Endodermal cell (in vitro differentiated cells): ENCODE measurements around the gene PREX1. TPM values are rescaled to one million over a fixed set of nuclear protein-coding genes. Genes with fewer than 3 reads are reported as not detected.
"Not testable (repeated sequence)": the region's sequence is repeated elsewhere in the genome, so short reads cannot be mapped to it uniquely, and the experiment has no call there.

ENCODE experiments used
- DNase-seq: peaks from one replicate; pipeline ENCODE4 v3.0.0-alpha.2; 2017
- H3K27ac ChIP-seq: 2 replicates; pipeline ENCODE4 v1.5.1; 2013; ENCODE audit warnings: mild to moderate bottlenecking, low read depth, low read length, moderate library complexity
- H3K27me3 ChIP-seq: 2 replicates; pipeline ENCODE4 v1.6.1; 2013; ENCODE audit warnings: mild to moderate bottlenecking, low read length, moderate library complexity; ENCODE audit not compliant: insufficient read depth, control insufficient read depth, poor library complexity, severe bottlenecking
- H3K36me3 ChIP-seq: 2 replicates; pipeline ENCODE4 v1.7.0; 2013; ENCODE audit warnings: mild to moderate bottlenecking, low read length, moderate library complexity; ENCODE audit not compliant: control insufficient read depth, insufficient read depth
- H3K4me1 ChIP-seq: one replicate; pipeline ENCODE4 v1.7.0; 2013; ENCODE audit warnings: low read length; ENCODE audit not compliant: control insufficient read depth, insufficient read depth
- H3K4me3 ChIP-seq: 2 replicates; pipeline ENCODE4 v1.5.1; 2013; ENCODE audit warnings: mild to moderate bottlenecking, low read length, moderate library complexity
- H3K9ac ChIP-seq: 2 replicates; pipeline ENCODE4 v1.6.1; 2013; ENCODE audit warnings: mild to moderate bottlenecking, low read length, moderate library complexity; ENCODE audit not compliant: poor library complexity, severe bottlenecking; ENCODE audit errors: extremely low read depth
- H3K9me3 ChIP-seq: 2 replicates; pipeline ENCODE4 v1.6.1; 2013; ENCODE audit warnings: mild to moderate bottlenecking, low read length, moderate library complexity; ENCODE audit not compliant: control insufficient read depth
- H3K27ac Mint-ChIP-seq: 2 replicates; pipeline ENCODE4 v1.8.0; 2020; ENCODE audit warnings: mixed read lengths
- H3K27me3 Mint-ChIP-seq: 2 replicates; pipeline ENCODE4 v1.8.0; 2021; ENCODE audit warnings: mild to moderate bottlenecking, mixed read lengths; ENCODE audit not compliant: insufficient read depth
- H3K36me3 Mint-ChIP-seq: 2 replicates; pipeline ENCODE4 v1.8.0; 2020; ENCODE audit warnings: low read depth, mixed read lengths
- H3K4me1 Mint-ChIP-seq: 2 replicates; pipeline ENCODE4 v1.8.0; 2020; ENCODE audit warnings: mixed read lengths
- H3K4me3 Mint-ChIP-seq: 2 replicates; pipeline ENCODE4 v1.8.0; 2020; ENCODE audit warnings: mild to moderate bottlenecking, moderate library complexity, mixed read lengths
- H3K9me3 Mint-ChIP-seq: 2 replicates; pipeline ENCODE4 v1.8.0; 2020; ENCODE audit warnings: mild to moderate bottlenecking, mixed read lengths
- WGBS, 2 experiments: methylation state at CpG; one replicate each; pipeline versions ENCODE4 v1.1.5 to v1.1.7; 2013; ENCODE audit warnings: missing lambda C conversion rate in 2 of 2, mixed read lengths in 1 of 2; ENCODE audit not compliant: insufficient coverage in 1 of 2, insufficient read length in 1 of 2; 5-methylcytosine and 5-hydroxymethylcytosine counted together
- total RNA-seq, 2 donors: library from RNA; stranded (reverse); fragmentation: NEBNext Ultra II Directional in 1 of 2; extraction: Animal tissue kit (Norgen Biotek cat#: 25700) in 1 of 2; gene quantifications; 2 replicates in 1 of 2; 3 replicates in 1 of 2; pipeline ENCODE4 v1.2.1, GENCODE V29; 2021
- TF ChIP-seq, protein P1 (sequence below): fragments of 200-600 bp; sonication (generic); conservative IDR thresholded peaks from 2 replicates; pipeline ENCODE4 v1.5.0; 2021; ENCODE audit warnings: antibody characterized with exemption, mild to moderate bottlenecking

PREX1 gene
- total RNA-seq, 2 donors from 2014 or later = 65.3 to 70.5 TPM

- Mint-ChIP-seq H3K36me3 (peaks cover 61% of the 10 kb centered on the region), H3K27me3 (no peaks in the 10 kb centered on the region), H3K9me3 (peaks cover 48% of the 10 kb centered on the region), H3K4me3 (no peak overlapping the region), H3K27ac (no peak overlapping the region), H3K4me1 (no peaks in the 10 kb centered on the region)
- Histone ChIP-seq H3K9me3 (peaks cover 41% of the 10 kb centered on the region), H3K36me3 (peaks cover 23% of the 10 kb centered on the region), H3K27ac (peak overlapping the region; percentile 92), H3K9ac (no peak overlapping the region), H3K4me1 (no peaks in the 10 kb centered on the region), H3K27me3 (no peaks in the 10 kb centered on the region), H3K4me3 (no peak overlapping the region)
- DNase-seq = no peak
- WGBS, 2 experiments = 88 to 92% methylated on average over 5 to 7 of the region's 7 CpGs
- TF ChIP-seq, protein P1, sequence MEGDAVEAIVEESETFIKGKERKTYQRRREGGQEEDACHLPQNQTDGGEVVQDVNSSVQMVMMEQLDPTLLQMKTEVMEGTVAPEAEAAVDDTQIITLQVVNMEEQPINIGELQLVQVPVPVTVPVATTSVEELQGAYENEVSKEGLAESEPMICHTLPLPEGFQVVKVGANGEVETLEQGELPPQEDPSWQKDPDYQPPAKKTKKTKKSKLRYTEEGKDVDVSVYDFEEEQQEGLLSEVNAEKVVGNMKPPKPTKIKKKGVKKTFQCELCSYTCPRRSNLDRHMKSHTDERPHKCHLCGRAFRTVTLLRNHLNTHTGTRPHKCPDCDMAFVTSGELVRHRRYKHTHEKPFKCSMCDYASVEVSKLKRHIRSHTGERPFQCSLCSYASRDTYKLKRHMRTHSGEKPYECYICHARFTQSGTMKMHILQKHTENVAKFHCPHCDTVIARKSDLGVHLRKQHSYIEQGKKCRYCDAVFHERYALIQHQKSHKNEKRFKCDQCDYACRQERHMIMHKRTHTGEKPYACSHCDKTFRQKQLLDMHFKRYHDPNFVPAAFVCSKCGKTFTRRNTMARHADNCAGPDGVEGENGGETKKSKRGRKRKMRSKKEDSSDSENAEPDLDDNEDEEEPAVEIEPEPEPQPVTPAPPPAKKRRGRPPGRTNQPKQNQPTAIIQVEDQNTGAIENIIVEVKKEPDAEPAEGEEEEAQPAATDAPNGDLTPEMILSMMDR = no peak
Observed at GRCh38 chr20:48776306-48776705, 51.5 kb downstream of the PREX1 start.

- 93 to 95% methylated on average over 6 to 7 of the region's 7 CpGs for whole genome bisulfite sequencing, 2 experiments
- not testable (repeated sequence) for H3K27me3 ChIP-seq, H3K27ac Mint-ChIP-seq, H3K4me3 ChIP-seq, H3K27me3 Mint-ChIP-seq, H3K4me1 Mint-ChIP-seq, DNase-seq, H3K9ac ChIP-seq, H3K4me1 ChIP-seq, H3K4me3 Mint-ChIP-seq, H3K27ac ChIP-seq
- Mint-ChIP-seq H3K36me3 (peaks cover 56% of the 10 kb centered on the region), H3K9me3 (peaks cover 44% of the 10 kb centered on the region)
- Histone ChIP-seq H3K9me3 (peaks cover 41% of the 10 kb centered on the region), H3K36me3 (peaks cover 23% of the 10 kb centered on the region)
Observed at GRCh38 chr20:48775545-48775944, 52.3 kb downstream of the PREX1 start.

GRCh38 chr20:48774696-48775095 is 53.1 kb downstream of the PREX1 start:
- peaks cover 36% of the 10 kb centered on the region for H3K9me3 ChIP-seq
- peak; percentile 62 for DNase-seq
- H3K4me1 ChIP-seq = no peaks in the 10 kb centered on the region
- no peaks in the 10 kb centered on the region for H3K27me3 ChIP-seq
- Mint-ChIP-seq H3K27ac (no peak overlapping the region), H3K4me1 (peaks cover under 1% of the 10 kb centered on the region), H3K36me3 (peaks cover 51% of the 10 kb centered on the region), H3K4me3 (no peak overlapping the region), H3K27me3 (no peaks in the 10 kb centered on the region), H3K9me3 (peaks cover 36% of the 10 kb centered on the region)
- TF ChIP-seq, protein P1 = no peak
- no peak overlapping the region for H3K9ac ChIP-seq
- H3K27ac ChIP-seq = no peak overlapping the region
- H3K36me3 ChIP-seq = peaks cover 19% of the 10 kb centered on the region
- 90 to 95% methylated on average over 4 to 11 of the region's 11 CpGs for WGBS, 2 experiments
- H3K4me3 ChIP-seq = no peak overlapping the region

- Histone ChIP-seq H3K9ac (no peak overlapping the region), H3K9me3 (peaks cover 28% of the 10 kb centered on the region), H3K36me3 (peaks cover 13% of the 10 kb centered on the region), H3K4me3 (no peak overlapping the region), H3K4me1 (no peaks in the 10 kb centered on the region), H3K27me3 (no peaks in the 10 kb centered on the region), H3K27ac (peak overlapping the region; percentile 22)
- Mint-ChIP-seq H3K27me3 (no peaks in the 10 kb centered on the region), H3K4me1 (peaks cover 5% of the 10 kb centered on the region), H3K27ac (peak overlapping the region; percentile 44), H3K9me3 (peaks cover 28% of the 10 kb centered on the region), H3K36me3 (peaks cover 44% of the 10 kb centered on the region), H3K4me3 (no peak overlapping the region)
- TF ChIP-seq, protein P1 = no peak
- no peak for DNase-seq
- WGBS, 2 experiments = 89 to 91% methylated on average over 11 to 14 of the region's 14 CpGs
Observed at GRCh38 chr20:48773837-48774418, 53.9 kb downstream of the PREX1 start.
